ENCODE data around the gene SERAC1.
A peak's percentile ranks its signal among the peaks of the same experiment; 100 is the strongest.
"Not testable (repeated sequence)": the region's sequence is repeated elsewhere in the genome, so short reads cannot be mapped to it uniquely, and the experiment has no call there.

The SERAC1 gene

DNA sequence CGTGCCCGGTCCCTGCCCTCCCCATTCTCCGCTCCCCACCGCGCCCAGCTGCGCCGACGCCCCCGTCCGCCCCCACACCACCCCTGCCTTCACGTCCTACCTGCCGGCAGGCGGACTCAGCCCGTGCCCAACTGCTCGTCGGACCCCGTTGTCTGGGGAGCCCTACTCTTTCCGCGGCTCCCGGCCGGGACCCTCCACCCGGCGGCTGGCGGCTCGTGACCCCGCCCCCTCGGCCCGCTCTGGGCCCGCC, at the start of gene SERAC1:
TSS of gene SERAC1 (minus strand) at position 223 of the 250 bp plus-strand sequence. CDS start 9,899 bp downstream, outside the sequence.
- DNase-seq (ENCODE audit: low spot score): no peak

DNA sequence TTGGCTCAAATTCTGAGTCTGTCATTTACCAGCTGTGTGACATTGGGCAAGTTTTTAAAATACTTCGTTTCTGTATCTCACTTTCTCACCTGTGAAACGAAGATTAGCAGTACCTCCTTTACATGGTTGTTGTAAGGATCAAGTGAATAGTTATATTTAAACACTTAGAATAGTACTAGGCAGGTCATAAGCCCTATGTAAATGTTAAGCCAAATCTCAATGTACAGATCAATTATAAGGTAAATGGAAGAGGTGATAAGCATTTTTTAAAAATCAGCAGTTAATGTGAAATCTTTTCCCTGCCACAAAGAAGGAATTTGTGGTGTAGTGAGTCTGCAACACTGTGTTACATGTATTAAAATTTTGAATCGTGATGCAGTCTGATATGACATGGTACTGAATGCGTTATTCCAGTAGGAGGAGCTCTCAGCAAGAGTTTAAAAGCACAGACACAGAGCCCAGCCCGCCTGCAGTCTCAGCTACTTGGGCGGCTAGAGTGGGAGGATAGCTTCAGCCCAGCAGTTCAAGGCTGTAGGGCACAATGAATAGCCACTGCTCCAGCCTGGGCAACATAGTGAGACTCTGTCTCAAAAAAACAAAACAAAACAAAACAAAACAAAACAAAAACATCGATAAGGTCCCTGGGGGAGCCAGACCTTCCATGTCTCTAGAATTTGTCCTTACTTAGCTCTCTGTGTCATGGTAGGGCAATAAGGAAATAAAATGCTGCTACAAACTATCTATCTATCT, 46.0 kb upstream of the SERAC1 start:
- DNase-seq (ENCODE audit: low spot score): peak; percentile 63

GRCh38 chr6:158211273-158212055, 43.4 kb upstream of the SERAC1 start:
- DNase-seq (ENCODE audit: low spot score): no peak

GRCh38 chr6:158209582-158210333, 41.7 kb upstream of the SERAC1 start:
- not testable (repeated sequence) for DNase-seq (ENCODE audit: low spot score)

- not testable (repeated sequence) for DNase-seq (ENCODE audit: low spot score)
Measured at GRCh38 chr6:158208226-158209030, 40.4 kb upstream of the SERAC1 start.

DNA sequence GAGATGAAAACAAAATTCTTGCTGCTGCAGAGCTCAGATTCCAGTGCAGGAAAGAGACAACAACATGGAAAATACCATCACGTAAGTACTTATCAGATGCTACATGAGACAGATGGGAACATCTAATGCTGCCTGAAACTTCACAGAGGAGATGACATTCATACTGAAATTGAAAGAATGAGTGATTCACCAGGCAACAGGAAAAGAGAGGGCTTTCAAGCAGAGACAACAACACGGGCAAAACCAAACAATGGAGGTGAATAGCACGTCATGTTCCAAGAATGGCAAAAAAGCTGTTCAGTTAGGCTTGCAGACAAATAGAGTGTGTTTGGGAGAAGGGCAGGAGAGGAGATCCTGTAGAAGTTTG, 39.3 kb upstream of the SERAC1 start:
- no peak for DNase-seq (ENCODE audit: low spot score)

GRCh38 chr6:158206740-158207421, 38.8 kb upstream of the SERAC1 start:
- DNase-seq (ENCODE audit: low spot score): no peak

DNA sequence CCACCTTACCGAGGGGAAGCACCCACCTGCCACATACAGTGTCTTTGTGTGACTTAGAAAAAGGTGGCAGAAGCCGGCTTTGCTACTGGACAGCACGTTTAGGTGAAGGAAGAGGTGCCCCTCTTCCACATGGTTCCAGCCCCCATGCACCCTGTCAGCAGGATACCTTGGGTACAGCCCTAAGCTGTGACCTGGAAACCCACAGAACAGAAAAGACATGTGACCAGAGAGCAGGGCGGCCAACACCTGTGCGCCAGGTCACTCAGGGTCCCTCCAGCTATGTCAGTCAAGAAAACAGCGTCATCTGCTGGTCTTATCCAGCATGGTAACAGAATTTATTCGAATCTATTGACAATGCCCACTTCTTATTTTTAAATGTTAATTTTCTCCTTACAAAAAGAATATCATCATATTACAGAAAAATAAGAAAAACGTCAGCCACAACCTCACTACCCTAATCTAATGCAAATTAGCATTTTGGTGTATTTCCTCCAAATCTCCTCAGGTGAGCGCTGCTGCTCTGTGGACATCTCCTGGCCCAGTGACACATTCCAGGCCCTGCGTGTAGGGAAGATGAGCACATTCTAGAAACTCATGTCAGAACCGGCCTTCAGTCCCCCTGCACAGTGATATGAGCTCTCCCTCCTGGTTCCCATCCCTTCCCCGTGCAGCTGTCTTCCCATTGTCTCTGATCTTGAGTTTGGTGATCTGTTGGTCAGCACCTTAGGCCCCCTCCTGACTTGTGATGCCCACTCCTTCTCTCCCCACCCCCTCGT, 37.3 kb upstream of the SERAC1 start:
- DNase-seq (ENCODE audit: low spot score): peak; percentile 55

- DNase-seq (ENCODE audit: low spot score): no peak
Measured at GRCh38 chr6:158198461-158198860, 30.4 kb upstream of the SERAC1 start.

DNA sequence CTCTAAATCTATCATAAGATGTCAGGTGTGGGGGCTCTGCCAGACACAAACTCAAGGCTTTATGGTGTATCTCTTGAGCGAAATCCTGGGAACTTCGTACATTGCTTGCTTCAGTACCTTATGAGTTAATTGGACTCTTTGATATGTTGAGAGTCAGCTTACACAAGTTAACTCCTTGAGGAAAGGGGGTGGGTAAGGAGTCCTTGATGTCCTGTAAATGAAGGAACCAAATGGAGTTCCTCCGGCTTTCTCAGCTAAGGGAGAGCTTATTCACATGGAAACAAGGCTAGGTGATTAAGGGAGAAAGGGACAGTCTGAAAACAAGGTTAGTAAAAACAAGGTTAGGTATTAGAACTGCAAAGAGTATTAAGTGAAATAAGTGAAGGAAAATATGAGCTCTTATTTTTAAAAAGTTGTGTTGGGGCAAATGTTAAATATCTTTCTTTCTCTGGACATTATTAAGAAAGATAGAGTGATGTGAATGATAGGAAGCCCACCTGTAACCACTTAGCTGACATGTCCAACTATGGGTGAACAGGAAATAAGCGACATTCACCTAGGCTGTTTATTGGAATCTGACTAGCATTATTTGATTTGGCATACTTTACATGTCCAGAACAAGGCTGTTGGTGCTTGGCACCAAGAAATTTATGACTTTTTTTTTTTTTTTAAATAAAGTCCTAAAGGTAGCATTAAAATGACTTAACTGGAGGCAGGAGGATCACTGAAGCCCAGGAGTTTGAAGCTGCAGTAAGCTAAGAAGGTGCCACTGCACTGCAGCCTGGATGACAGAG, 26.6 kb upstream of the SERAC1 start:
- no peak for DNase-seq (ENCODE audit: low spot score)

- no peak for DNase-seq (ENCODE audit: low spot score)
Measured at GRCh38 chr6:158191761-158192160, 23.7 kb upstream of the SERAC1 start.

GRCh38 chr6:158191032-158191431, 23.0 kb upstream of the SERAC1 start:
- no peak for DNase-seq (ENCODE audit: low spot score)

DNA sequence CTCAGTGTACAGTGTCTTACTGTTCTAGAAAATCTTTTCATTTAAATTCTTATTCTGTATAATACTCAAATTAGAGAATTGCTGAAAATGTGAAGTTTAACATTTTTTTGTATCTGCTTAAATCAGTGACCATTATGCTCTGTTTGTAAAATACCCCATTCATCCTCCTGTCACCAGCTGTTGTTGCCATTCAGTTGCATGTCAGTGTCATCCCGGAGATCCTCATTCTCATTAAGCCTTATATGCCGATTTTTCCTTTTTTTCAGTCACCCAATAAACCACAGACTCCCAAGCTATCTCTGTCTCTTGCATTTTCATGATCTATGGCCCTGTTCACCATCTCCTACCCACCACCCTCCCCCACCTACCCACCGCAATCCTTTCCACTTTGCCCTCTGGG, 20.5 kb upstream of the SERAC1 start:
- DNase-seq (ENCODE audit: low spot score): no peak

GRCh38 chr6:158185729-158186456, 17.8 kb upstream of the SERAC1 start:
- DNase-seq (ENCODE audit: low spot score): no peak

GRCh38 chr6:158184608-158185007, 16.5 kb upstream of the SERAC1 start:
- no peak for DNase-seq (ENCODE audit: low spot score)

GRCh38 chr6:158183174-158183972, 15.3 kb upstream of the SERAC1 start:
- not testable (repeated sequence) for DNase-seq (ENCODE audit: low spot score)

DNA sequence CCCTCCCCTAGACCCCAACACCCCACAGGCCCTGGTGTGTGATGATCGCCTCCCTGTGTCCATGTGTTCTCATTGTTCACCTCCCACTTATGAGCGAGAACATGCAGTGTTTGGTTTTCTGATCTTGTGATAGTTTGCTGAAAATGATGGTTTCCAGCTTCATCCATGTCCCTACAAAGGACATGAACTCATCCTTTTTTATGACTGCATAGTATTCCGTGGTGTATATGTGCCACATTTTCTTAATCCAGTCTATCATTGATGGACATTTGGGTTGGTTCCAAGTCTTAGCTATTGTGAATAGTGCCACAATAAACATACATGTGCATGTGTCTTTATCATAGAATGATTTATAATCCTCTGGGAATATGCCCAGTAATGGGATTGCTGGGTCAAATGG, 9.7 kb upstream of the SERAC1 start:
- not testable (repeated sequence) for DNase-seq (ENCODE audit: low spot score)

GRCh38 chr6:158175111-158175510, 7.0 kb upstream of the SERAC1 start:
- no peak for DNase-seq (ENCODE audit: low spot score)

Data from HuH-7.5 (cell line).